CD4-positive, alpha-beta T cell treated with Interleukin-6 for 4 hours (primary cell): ENCODE data around the gene C8A.

ENCODE experiments used
- DNase-seq: peaks from one replicate; pipeline ENCODE4 v3.0.0-alpha.2; 2020; ENCODE audit warnings: mixed read lengths

Gene C8A

DNA sequence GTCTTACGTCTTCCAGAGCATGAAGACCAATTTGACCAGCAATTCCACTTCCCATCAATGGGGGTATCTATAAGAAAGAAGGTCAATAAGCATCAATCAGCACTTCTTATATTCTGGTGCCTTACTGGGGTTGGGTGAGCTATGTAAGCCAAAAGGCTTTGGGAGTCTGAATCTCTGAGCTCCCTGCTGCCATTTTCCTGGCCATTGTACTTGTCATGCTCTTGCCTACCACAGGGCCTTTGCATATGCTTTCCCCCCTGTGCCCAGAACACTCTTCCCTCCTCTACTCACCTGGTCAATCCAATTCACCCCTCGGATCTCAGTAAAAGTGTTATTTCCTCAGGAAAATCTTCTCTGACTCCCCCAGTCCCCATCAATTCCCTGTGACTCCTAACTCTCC is 74.9 kb downstream of the C8A start:
- DNase-seq, result no peak

DNA sequence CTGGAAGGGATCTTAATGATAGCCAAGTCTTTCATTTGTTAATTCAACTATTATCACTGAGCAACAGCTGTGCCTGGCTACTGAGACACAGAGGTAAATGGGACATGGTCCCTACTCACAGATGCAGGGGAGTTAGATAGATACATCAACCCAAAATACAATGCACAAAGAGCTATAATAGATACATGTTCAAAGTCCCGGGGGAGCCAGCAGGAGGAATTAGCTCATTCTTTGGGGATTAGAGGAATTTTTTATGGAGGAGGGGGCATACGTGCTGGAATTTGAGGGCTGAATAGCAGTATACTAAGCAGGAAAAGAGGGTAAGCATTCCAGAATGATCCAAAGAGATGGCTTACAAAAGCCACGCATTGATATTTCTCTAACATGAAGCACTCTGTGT is 76.6 kb downstream of the C8A start:
- DNase-seq, result no peak

- DNase-seq, result no peak
Measured at GRCh38 chr1:56931686-56932085, 77.1 kb downstream of the C8A start.

- no peak for DNase-seq
Measured at GRCh38 chr1:56933161-56933560, 78.6 kb downstream of the C8A start.

DNA sequence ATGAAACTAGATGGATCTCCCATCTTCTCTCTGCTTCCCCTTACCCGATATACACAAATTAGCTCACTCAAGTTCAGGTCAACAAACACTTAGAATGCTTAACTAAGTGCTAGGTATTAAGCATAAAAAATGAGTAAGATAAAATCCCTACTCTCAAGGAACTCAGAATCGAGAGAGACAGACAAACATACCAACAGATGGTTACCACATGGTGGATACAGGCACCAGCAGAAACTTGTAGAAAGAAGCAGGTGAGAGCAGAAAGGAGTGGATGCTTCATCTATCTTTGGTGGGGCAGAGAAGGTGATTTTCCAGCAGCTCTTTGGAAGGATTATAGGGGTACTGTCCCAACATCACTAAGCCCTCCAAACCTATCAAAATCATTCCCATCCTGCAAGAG is 79.0 kb downstream of the C8A start:
- no peak for DNase-seq

DNA sequence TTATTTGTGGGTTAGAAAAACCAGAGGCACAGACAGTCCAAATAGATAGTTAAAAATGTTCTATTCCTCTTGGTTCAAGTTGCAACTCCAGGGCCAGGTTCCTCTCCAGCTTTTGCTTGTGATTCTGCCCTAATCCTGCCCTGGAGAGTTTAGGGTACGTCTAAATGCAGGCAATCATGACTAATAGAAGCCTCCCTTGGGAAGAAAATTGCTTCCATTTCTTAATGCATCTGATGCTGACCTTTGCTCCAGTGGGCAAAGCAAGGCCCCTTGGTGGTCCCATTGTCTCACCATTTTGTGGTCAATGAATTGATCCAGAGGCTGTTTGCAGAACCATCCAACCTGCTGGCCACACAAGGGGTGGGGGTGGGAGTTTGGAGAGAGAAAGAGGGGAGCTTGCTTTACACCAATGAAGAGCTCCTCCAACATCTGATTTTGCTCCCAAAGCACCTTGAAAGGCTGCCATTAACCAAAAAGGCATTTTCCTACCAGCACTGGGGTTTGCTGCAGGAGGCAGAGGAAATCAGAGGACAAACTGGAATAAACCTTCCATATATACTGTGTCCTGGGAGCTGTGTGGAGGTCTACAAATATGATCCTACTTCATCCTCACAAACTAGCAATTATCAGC is 79.9 kb downstream of the C8A start:
- no peak for DNase-seq

DNA sequence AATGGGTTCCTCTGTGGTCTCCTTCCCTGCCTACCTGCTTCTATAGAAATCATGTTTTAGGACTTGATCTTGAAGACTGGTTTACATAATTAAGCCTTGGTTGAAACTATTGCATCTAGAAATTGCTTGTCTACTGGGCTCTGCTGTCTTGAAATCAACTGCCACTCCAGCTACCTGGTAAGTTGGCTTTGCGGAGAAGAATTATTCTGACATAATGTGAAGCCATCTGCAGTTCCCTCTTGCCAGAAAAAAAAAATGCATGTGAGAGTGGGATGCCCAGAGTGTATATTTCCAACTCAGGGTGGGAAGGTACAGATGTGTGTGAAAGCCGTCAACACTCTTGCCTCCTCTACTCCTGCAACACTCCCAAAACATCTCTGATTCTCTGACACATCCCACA is 84.0 kb downstream of the C8A start:
- no peak for DNase-seq

DNA sequence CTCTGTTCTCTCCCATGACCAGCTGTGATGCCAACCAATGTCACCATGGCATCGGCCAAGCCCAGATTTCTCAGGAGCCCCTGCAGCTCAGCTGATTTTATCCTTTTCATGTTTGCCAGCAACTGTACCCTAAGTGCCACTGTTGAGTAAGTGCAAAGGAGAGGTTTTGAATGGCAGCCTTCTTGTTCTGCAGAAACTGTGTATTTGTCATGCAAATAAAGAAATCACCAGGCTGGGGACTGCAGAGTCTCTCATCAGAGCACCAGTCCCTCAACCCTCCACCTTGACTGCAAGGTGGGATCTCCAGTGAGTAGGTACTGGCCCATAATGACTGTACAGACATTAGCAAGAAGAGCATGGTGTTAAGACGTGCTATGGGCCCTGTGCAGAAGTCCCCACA is 84.6 kb downstream of the C8A start:
- DNase-seq, result no peak

- no peak for DNase-seq
Measured at GRCh38 chr1:56940039-56940438, 85.4 kb downstream of the C8A start.

DNA sequence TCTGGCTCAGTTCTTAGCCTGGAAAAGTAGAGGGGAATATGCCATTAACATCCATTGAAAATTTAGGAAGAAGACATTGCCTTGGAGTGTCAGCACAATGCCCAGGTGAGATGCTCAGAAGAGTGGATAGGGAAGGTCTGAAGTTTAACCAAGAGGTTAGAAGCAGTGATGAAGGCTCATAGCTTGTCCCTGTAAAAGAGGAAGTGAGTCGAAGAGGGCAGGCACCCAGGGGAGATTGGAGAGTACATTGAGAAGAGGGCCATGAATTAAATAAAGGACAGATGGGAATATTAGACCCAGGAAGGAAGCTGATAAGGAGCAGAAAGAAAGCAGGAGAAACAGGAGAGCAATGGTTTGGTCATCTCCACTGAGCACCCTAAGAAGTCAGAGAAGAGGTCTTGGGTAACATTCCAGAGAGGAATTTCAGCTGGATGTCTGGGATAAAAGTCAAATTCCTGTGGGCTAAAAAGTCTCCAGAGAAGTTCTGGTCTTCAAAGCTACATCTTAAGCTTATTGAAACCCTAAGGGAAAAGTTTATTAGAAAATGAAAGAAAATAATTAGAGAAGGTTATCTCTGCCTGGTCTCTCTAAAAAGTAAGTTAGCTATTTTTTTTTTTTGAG is 93.9 kb downstream of the C8A start:
- no peak for DNase-seq

- DNase-seq, result no peak
Measured at GRCh38 chr1:56952501-56952900, 97.9 kb downstream of the C8A start.

DNA sequence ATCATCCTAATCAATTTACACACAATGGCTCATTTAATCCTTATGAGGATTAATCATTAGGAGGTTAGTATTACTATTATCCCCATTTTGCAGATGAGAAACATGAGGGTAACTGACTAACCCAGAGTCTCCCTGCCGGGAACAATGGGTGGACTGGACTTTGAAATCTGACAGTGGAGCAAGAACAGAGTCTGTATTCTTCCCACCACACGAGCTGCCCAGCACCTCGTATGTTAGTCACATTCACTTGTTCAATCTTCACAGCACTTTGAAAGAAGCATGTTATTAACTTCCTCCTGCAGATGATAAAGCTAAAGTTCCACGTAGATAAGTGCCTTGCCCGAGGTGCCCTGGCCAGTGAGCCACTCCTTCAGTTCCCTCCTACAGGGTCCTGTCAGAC is 98.8 kb downstream of the C8A start:
- DNase-seq, result no peak

DNA sequence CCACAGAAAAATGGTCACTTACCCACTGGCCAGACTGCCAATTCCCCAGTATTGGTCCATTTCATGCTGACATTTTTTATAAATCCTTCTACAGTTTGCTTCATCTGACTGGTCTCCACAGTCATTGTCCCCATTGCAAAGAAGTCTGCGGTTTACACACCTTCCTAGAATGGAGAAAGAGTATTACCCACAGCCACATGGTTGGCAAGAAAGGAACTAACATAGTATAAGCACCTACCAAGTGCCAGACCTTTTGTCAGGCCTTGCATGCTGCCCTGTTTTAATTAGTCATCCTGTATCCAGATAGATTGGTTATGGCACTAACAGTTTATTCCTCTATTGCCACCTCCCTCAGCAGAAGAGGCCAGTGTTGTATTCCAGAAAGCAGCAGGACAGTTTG is 100.1 kb downstream of the C8A start:
- DNase-seq, result no peak

DNA sequence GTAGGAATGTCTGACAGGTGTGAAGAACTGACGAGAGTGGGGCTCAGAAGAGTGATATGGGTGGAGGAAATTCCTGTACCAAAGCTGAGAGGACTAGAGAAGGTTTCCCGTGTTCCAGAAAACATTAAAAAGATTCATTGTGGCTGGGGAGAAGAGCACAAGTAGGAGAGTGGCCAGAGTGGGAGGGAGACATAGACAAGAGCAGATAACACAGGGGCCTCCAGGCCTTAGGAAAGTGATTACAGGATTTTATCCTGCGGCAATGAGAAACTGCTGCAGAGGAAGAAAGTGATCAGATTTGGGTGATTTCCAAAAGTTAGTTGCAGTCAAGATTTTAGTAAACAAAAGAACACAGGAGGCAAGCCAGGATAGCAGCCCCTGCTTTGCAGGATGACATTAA is 103.3 kb downstream of the C8A start:
- no peak for DNase-seq

DNA sequence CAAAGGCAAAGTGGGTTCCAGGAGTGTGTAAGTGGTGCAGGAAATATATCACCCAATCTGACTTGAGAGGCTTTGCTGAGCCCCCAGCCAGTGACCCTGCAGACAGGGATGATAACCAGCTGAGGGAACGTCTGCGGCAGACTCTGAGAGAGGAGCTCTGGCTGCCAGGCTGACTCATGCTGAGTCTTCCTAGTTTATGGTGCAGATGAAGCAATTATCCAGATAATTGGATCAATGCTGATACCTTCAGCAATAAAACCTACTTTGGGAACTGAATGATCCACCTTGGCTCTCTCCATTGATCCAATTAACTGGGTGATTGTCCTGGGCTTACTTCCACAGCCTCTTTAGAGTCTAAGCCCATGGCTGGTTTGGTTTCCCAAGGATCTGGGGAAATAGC is 103.9 kb downstream of the C8A start:
- DNase-seq, result no peak

DNA sequence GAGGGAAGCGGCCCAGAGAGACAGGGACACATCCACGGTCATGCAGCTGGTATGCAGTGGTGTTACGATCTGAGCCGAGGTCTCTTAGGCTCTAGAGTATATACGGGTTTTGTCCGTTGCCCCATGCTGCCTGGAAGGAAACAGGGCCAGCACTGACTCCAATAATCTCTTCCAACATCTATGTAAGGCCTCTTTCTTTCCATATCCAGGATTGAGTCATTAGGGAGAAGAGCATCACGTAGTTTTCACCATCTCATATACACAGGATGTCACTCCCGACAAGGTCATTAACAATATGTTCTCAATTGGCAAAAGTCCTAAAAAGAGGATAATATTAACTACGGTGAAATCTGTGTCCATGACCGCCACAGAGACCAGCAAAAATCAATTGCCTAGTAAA is 106.8 kb downstream of the C8A start:
- no peak for DNase-seq

GRCh38 chr1:56963667-56964066 is 109.1 kb downstream of the C8A start:
- no peak for DNase-seq

- DNase-seq, result no peak
Measured at GRCh38 chr1:56964349-56965017, 109.9 kb downstream of the C8A start.

GRCh38 chr1:56965191-56965590 is 110.6 kb downstream of the C8A start:
- no peak for DNase-seq

- no peak for DNase-seq
Measured at GRCh38 chr1:56965916-56966697, 111.5 kb downstream of the C8A start, which contains the start of gene C8B. Gene C8B (minus strand): TSS chr1:56966015. CDS start chr1:56965948, 67 bp downstream.

- no peak for DNase-seq
Measured at GRCh38 chr1:56966698-56966999, 112.1 kb downstream of the C8A start.

GRCh38 chr1:56967355-56967754 is 112.8 kb downstream of the C8A start:
- DNase-seq, result no peak
